ENCODE data around the gene SBF2.

The SBF2 gene

DNA sequence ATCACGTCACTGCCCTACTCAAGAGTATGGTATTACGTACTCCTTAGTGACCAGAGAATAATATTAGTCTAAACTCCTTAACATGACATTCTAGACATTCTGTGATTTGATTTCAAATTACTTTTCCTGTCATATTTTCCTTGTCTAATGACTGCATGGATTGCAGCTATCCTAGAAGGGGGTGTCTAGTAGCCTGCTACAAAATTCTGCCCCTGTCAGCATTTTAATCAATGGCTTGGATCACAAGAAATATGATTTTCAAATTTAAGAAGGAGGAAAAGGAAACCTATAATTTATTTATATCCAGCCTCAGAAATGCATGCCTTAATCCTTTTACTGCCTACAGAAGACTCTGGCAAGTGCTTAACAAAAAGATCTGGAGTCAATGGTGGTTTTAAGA lies 413.4 kb downstream of the SBF2 start:
- no peak for DNase-seq

GRCh38 chr11:9878936-9879335 lies 415.1 kb downstream of the SBF2 start:
- no peak for DNase-seq

GRCh38 chr11:9876331-9876730 lies 417.7 kb downstream of the SBF2 start:
- no peak for DNase-seq

DNA sequence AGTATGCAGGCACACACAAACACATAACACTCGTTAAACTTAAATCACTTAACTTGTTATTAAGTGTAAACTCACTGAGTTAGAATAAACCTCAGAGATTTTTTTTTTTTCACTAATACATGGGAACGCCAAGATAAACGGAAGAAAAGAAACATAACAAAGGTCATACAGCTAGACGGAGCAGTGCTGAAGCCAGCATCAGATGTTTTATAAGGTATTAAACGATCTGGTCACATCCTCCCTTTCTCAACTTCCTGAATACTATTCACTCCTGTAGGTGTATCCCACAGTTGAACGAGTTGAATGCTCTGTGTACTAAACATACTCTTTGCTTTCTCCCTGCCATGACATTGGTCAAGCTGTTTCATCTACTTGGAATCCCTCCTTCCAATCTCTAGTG lies 418.2 kb downstream of the SBF2 start:
- no peak for DNase-seq

GRCh38 chr11:9875399-9875798 lies 418.6 kb downstream of the SBF2 start:
- no peak for DNase-seq

GRCh38 chr11:9874466-9874865 lies 419.6 kb downstream of the SBF2 start:
- DNase-seq, result no peak

DNA sequence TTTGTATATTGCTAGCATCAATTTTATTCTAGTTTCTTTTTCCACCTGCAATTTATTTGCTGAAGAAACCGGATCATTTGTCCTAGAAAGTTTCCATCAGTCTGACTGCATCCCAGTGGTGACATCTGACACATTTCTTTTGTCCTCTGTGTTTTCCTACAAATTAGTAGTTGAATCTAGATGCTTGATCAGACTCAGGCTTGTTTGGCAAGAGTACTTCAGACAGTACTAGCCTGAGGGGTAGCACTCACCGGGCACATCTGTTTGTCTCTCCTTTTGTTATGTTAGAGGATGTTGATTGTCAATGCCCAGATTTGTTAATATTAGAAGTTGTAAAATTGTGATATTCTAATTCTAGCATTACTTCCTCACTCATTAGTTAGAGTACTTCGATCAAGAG lies 425.4 kb downstream of the SBF2 start:
- no peak for DNase-seq

DNA sequence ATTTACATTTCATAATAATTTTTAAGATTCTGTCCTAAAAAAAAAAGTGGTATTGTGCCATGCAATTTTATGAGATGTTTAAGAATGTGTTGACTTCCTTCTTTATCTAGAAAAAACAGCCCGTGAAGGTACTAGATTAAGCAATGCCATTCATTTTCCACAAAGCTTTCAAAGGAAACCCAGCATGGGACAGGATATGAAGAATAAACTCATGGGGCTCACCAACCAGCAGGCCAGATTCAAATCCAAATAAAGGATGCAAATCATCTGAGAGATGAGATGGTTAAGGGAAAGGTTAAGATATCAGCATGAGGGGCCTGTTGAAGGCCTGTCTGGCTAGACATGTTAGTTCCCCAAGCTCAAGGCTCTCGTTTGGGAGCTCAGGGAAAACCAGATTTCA lies 431.0 kb downstream of the SBF2 start:
- no peak for DNase-seq

DNA sequence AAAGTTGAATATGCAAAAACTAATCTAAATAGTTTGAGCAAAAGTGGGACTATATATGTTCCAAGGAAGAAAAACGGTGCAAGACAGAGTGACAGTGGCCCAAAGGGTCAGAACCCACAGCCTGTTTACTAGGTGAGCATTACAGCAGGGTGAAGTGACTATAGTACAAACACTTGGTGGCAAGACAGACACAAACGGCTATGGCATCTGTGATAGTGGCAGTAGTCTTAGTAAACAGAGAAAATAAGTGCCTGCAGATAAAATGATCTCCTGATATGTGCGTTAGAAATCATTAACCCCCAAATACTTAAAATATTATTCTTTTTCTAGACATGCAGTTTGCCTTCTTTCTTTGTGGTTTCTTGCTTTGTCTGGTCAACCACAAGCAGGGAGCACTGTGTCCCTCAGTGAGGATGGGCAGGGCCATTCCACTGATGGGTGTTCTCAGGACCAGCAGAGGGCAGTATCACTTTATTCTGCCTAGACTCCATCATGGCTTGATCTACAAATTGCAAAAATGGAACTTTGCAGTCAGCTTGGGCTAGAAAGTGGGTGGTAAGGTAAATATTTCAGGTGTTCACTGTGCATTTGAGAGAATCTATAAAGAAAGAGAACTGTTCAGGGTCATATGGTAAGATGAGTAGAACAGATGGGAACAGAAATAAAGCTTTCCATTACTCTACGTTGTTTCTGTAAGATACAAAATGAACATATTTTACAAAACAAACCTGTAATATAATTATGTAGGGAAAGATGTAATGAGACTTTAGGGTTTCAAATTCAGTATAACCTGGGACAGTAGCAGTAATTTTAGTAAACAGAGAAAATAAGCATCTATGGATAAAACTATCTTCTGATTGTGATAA lies 431.9 kb downstream of the SBF2 start:
- peak in 1 of 4 experiments; percentile 3 for DNase-seq

DNA sequence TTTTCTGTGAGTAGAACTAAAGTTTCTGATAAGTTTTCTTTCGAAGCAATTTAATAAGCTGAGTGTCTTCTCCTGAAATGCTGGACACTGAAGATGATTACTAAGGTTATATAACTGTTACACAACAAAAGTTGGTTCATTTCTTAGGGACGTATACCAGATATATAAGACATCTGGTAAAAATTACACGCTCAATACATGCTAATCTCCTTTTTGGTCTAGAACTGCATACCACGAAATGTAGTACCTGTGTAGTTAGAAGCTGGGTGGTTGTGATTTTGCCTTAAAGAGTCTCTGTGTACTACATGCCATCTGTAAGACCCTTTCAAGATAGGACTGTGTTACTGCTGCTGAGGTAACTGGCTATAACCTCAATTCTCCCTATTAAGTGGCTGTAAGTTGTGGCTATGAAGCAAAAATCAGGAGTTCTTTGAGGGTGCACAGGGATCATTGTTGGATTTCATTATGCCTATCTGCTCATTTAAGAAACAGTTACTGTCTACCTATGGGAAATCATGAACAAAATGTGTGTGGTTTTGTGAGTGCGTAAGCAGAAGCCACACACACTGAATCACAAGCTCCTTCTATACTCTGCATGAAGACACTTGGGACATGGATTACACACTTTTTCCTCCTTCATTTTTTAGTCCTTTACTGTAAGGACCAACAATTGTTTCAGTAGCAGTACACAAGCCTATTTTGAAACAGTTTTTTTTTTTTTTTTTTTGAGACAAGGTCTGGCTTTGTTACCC lies 434.3 kb downstream of the SBF2 start:
- DNase-seq, result no peak

GRCh38 chr11:9858822-9859221 lies 435.2 kb downstream of the SBF2 start:
- DNase-seq, result no peak

- DNase-seq, result no peak
These were observed 435.8 kb downstream of the SBF2 start for GRCh38 chr11:9858218-9858617.

DNA sequence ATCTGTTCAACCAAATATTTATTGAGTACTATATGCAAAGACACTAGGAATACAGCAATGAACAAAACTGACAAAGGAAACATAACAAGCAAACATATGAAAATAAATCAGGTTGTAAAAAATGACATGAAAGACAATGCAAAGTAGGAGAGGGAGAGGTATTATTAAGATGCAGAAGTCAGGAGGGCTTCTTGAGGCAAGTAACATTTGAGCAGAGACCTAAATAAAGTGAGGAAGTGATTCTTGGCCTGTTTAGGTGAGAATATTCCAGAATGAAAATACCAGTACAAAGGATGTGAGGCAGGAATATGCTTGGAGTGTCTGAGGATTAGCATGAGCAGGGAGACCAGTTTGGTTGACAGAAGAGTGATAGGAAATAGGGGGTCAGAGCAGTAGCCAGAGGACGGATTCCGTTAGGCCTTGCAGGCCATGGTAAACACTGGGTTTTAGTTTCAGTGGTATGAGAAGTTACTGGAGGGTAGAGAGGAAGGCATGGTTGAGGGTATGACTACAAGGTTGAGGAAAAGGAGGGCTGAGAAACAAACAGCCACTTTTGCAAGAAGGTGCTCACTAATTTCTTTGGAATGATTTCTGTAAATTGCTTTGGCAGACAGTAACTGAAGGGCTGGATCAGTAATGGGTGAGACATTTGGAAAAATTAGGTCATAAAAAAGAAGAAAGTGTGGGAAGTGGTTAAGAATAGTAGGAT lies 438.3 kb downstream of the SBF2 start:
- no peak for DNase-seq

- DNase-seq, result no peak
These were observed 440.0 kb downstream of the SBF2 start for GRCh38 chr11:9853929-9854552.

DNA sequence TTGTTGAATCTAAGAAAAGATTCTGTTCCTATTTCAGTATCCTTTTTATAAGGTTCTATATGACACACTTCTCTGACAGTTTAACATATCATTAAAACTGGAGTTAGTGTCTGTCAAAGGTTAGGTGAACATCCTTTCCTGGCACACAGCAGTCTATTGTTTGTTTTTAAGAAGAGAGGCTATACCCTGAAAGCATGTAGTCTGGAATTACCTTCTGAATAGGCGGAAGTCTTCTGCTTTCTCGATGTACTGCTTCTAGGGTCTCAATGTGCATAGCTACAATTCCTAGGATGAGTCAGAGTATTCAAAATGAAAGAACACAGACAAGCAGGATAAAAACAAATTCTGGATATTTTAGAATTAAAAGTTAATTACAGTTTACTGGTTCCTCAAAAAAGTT lies 441.6 kb downstream of the SBF2 start:
- no peak for DNase-seq

DNA sequence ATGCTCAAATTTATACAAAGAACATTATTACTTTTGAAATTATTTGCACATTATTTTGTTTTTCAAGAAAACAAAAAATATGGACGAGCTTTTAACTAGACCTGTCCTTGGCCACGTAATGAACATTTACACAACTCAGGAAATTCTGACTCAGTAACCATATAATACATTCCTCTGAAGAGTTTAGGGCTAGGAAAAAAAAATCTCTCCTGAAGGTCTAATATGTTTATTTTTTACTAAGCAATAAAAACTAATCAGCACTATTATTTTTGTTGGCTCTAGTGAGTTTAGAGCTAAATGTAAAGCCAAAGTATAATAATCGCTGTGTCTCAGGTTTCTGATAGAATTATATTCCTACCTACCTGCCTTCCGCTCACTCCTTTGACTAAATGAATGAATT lies 442.7 kb downstream of the SBF2 start:
- DNase-seq, result no peak

DNA sequence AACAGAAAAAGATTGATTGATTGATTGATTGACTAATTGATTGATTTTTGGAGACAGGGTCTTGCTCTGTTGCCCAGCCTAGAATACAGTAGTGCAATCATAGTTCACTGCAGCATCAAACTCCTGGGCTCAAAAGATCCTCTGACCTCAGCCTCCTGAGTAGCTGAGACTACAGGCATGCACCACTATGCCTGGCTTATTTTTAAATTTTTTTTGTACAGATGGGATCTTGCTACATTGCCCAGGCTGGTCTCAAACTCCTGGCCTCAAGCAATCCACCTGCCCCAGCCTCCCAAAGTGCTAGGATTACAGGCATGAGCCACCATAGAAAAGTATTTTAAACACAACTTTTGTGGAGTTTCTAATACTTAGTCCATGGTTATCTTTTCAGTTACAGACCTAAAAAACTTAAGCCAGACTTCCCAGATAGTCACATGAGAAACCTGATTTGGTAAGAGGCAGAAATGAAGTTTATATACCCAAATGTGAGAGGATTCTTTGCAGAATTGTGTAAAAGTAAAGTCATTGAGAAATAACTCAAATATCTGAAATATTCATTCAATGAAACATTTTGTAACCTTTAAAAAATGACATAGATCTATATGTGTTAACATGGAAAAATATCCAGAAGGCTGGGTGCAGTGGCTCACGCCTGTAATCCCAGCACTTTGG lies 443.7 kb downstream of the SBF2 start:
- no peak for DNase-seq

DNA sequence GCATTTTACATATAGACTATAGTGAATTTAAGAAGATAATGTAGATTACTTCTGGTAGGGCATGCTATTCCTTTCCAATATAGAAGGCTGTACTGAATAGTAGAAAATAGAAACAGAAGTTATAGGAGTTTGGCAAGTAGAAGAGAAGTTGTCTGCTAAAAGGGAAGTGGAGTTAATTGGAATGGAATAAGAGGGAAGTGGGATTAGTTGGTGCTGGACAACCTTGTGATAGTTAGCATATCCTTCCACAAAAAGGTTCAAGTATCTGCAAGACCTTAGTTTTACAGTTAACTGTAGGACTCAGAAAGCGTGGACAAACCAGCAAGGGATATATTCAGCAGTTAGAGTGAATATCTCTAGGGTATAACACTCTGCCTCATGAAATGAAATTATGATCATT lies 444.6 kb downstream of the SBF2 start:
- no peak for DNase-seq

DNA sequence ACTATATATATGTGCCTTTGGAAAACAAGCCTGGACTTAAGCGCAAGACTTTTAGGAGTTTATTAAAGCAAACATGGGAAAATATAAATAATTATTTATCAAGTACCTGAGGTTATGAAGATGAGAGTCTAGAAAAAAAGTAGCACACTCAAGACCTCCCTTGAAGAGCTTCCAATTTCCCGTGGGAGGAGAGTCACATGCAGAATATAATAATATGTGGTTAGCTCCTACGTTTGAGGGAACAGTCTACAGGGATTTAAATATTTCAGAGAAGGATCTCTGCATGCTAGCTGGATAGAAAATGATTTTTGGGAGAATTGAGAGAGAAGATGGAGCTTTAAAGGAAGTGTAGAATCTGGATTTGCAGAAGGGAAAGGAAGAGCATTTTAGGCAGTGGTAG lies 446.4 kb downstream of the SBF2 start:
- DNase-seq, result no peak

DNA sequence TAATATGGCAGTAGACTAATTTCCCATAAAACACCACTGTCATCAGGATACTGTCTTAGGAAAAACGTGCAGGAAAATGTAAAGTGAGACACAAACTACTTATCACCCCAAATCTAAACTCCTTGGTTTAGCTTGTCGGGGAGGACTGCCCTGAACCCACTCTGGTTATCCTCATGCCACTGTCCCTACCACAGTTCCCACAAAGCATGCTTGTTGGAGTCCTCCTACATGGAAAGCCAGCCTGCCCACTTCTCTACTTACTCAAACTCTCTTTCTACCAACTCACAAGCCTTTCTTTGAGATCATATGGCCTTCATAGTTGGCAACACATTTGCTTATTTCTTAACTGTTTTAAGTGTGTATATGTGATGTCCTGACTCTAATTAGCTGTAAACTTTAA lies 451.1 kb downstream of the SBF2 start:
- DNase-seq, result no peak

DNA sequence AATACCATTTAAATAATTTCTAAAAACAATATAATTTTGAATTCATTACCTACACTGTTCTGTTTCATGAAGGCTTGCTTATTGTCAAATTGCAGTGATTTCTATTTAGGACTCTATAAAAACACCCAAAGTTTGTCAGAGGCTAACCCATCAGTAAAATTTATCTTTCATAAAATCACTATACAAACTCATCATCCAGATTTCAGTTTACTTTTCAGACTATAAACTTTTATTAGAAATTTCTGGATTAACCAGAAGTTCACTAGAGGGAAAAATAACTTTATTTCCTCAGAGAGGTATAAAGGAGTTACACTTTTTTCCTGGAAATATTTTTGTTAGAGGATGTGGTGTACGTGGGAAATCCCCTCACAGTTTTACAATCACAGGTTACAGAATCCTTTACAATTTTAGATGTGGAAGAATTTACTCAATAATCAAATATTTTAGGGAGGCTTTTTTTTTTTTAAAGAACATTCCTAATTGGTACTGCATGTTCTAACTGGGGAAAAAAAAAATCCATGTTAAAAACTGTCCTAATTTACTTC lies 453.5 kb downstream of the SBF2 start:
- DNase-seq, result no peak

DNA sequence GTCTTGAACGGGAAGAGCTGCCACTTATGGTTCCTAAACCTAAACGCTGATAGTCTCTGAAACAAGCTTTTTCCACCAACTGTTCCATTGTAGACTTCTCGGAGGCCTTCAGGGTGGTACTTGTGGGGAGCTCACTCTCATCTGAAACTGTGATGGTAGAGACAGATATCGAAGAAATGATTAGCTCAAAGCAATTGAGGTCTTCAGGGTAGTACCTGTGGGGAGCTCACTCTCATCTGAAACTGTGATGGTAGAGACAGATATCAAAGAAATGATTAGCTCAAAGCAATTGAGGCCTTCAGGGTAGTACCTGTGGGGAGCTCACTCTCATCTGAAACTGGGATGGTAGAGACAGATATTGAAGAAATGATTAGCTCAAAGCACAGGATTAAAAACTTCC lies 454.5 kb downstream of the SBF2 start:
- DNase-seq, result no peak

Measured in activated CD4-positive, CD25-positive, alpha-beta regulatory T cell (primary cell).